GM18502 (cell line): ENCODE results near the gene MPL.

ENCODE experiments used
- ATAC-seq: cut with Tn5 transposase; IDR thresholded peaks from one replicate; pipeline ENCODE4 v1.9.1; 2021; ENCODE audit warnings: mild to moderate bottlenecking; ENCODE audit not compliant: unreplicated experiment, poor library complexity

The MPL gene

DNA sequence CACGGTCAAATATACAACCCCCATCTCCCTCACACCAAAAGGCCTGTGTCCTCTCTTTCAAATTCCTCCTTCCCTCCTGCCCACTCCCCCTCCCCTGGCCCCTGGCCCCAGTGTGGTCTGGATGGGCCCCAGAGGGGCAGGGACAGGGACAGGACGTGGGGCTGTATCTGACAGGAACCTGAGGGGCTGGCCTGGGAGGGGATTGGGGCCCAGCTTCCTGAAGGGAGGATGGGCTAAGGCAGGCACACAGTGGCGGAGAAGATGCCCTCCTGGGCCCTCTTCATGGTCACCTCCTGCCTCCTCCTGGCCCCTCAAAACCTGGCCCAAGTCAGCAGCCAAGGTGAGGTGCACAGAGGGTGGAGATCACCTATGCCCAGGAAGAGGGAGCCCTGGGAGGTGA lies at the start of gene MPL:
Gene MPL (plus strand): TSS at position 231 of the 400 bp plus-strand sequence. CDS start 31 bp downstream, at position 262.
- no peak for ATAC-seq

DNA sequence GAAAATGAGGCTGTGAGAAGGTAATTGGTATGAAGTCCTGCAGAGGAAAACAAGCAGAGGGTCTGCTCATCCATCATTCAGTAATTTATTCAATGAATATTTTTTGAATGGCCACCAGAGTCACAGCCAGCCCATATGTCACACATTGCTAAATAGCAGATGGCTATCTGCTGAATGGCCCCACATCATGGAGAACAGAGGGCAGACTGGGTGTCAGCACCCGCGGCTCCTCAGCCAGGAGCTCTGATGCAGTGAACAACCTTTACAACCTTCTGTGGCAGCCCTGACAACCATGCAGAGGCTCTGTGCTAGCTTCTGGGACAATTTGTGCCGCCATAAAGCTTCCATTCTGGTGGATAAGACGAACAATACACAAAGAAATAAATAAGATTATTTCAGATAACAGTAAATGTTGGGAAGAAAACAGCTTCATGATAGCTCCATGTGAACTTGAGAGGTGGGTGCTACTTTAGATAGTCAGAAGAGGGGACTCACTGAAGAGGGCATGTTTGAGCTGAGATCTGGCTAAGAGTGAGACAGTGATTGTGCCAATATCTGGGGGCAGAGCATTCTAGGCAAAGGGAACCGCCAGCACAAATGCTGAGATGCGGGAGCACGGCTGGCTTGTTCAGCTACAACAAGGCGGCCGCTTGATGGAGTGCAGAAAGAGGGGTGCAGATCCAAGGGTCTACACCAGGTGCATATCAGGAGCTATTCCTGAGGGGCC lies 49.4 kb upstream of the MPL start:
- ATAC-seq, result no peak

DNA sequence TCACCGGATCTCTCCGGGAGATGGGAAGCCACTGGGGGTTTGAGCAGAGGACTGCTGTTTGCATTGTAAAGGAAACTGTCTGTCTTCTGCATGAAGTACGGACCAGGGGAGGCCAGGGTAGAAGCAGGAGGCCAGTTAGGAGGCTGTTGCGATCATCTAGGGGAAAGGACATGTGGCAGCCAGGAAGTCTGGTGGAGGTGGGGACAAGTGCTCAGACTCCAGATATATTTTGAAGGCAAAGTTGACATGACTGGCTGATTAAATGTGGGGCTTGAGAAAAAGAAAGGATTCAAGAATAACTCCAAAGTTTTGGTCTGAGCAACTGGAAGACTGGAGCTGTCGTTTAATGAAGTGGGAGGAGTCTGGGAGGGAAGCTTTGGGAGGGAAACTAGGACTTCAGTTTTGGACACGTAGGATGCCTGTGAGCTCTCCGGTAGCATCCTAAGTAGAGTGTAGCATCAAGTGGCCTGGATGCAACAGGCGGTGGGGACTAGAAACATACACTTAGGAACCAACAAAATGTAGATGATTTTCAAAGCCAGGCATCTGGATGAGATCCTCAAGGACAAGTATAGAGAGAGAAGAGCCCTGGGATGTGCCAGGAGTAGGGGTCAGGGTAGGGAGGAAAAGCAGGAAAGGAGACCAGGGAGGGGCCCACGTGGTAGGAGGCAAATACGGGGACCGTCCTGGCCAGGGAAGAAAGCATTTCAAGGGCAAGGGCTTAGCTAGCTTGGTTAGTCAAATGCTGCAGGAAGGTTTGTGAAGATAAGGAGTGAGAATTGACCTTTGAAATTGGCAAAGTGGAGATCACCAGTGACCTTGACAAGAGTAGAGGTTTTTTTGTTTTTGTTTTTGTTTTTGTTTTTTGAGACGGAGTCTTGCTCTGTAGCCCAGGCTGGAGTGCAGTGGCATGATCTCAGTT lies 48.6 kb upstream of the MPL start:
- no peak for ATAC-seq

DNA sequence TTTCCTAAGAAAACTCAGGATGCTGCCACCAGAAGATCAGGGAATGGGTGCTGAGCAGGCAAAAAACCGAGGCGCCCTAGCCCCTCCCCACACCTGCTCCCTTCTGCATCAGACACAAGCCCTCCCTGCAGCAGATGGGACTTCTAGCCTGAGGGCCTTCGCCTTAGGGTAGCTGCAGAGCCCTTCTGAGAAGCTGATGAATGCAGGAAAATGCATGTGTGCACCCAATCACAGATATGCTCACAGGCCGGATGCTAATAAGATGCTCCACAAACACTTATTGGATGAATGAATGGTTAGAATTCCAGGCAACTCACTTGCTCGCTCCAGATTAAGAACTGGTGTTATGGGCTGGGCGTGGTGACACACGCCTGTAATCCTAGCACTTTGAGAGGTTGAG lies 45.4 kb upstream of the MPL start:
- ATAC-seq, result no peak

DNA sequence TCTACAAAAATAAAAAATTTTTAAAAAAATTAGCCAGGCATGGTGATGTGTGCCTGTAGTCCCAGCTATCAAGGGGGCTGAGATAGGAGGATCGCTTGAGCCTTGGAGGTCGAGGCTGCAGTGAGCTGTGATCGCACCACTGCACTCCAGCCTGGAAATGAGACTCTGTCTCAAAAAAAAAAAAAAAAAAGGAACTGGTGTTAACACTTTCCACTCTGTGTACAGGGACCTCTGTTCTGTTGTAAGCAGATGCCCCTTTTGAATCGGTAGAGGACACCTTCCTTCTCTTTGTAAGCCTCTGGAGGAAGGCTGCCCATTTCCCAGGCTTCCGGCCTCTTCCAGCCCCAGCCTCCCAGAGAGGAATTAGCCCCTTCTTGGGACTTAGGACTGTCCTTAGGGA lies 44.9 kb upstream of the MPL start:
- no peak for ATAC-seq

DNA sequence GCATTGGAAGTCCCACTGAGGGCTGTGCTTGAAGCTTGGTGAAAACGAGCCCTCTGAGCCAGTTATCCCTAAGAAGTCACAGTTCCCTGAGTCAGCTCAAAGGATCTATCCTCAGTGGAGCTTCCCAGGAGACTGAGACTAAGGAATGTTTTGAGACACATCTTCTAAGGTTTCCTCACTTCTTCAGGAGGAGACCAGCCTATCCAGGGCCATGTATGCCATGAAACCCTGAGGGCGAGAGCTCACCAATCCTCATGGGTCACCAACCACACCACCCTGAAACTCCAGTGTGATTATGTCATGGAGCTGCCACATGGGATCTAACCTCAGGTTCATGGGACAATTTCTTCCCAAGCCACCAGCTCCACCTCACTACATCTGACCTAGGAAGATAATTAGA lies 44.4 kb upstream of the MPL start:
- ATAC-seq, result no peak

DNA sequence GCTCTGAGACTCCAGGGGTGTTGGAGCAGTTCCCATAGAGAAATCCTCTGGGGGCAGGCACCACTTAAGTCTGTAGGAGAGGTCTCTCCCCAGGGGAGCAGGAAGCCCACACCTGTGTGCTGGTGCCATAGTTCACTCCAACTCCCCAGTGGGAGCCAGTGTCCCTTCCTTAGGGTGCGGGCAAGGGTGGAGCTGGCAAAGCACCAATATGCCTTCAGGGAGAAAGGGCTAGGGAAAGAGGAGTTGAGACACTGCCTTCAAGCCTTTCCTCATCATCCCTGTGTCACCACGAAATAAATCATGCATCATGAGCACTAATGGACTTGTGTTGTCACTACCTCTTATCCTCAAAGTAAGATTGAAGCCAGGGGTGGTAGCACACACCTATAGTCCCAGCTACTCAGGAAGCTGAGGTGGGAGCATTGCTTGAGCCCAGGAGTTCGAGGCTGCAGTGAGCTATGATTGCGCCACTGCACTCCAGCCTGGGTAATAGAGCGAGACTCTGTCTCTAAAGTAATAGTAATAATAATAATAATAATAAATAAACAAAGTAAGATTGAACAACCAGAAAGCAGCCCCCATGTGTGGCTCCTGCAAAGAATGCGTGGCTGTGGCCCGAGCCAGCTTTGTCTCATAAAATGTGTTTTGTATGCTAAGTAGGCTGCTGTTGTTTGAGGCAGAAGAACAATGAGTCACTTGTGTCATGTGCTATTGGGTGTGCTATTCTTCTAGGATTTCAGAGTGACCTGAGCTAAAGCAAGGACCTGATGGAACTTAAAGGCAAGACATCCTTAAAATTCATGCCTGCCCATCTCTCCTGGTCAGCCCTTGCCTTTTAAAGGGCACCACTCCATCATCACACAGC lies 43.5 kb upstream of the MPL start:
- no peak for ATAC-seq

DNA sequence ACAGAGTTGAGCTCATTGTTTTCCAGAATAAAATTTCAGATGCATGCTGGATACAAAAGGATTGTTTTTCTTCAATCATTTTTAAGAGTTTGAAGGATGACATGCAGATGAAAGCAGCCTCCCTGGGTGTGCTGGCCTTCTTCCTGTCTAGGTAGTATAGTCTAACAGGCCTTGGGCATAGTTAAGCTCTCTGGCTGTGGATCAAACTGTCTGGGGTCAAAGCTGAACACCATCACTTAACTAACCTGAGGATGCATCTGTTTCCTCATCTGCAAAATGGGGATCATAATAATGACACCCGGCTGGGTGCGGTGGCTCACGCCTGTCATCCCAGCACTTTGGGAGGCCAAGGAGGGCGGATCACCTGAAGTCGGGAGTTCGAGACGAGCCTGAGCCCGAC lies 42.9 kb upstream of the MPL start:
- ATAC-seq, result no peak

DNA sequence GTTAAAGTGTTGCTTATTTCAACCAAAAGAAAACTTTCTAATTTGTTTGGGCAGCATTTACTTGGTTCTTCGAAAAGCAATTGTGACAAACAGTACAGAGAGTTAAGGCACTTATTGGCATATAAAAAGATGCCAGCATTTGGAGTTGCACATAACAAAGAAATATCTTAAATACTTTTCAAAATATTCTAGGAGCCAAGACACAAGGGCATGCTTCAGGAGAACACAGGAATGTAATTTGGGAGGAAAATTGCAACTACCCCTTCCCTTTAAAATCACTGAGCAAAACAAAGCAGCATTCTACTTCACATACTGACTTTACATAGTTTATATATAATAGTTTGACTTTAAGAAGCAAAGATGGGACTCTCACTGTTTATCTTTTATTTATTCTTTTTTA lies 41.4 kb upstream of the MPL start:
- no peak for ATAC-seq

DNA sequence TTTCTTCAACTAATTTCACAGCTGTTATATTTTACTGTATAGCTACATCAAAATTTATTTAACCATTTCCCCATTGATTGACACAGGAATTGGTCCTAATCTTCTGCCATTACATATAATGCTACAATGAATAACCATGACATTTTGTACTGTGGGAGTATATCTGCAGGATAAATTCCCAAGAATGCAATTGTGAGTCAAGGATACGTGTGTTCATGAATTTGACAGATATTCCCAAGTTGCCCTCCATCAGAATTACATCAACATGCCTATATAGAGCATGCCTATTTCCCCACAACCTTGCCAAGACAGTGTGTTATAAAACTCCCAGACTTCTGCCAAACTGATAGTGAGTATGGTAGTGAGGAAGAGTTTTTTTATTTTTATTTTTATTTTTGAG lies 39.6 kb upstream of the MPL start:
- ATAC-seq, result no peak

DNA sequence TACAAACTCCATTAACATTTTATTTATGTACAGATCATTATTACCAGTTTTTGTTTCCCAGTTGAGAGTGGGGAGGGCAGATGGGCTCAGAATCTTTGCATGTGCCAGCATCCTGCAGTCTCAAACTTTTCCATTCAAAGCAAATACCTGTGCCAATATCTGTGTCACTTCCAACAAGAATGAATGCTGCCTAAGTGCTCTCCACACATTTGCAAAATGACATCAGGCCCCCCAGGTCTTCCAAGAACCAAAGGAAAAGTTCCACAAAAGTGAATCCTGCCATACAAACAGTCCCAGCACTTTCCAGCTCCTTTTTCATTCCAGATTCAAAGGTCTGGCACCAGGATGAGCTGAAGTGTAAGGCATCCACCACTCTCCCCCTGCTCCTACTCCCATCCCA lies 38.5 kb upstream of the MPL start:
- ATAC-seq, result no peak

DNA sequence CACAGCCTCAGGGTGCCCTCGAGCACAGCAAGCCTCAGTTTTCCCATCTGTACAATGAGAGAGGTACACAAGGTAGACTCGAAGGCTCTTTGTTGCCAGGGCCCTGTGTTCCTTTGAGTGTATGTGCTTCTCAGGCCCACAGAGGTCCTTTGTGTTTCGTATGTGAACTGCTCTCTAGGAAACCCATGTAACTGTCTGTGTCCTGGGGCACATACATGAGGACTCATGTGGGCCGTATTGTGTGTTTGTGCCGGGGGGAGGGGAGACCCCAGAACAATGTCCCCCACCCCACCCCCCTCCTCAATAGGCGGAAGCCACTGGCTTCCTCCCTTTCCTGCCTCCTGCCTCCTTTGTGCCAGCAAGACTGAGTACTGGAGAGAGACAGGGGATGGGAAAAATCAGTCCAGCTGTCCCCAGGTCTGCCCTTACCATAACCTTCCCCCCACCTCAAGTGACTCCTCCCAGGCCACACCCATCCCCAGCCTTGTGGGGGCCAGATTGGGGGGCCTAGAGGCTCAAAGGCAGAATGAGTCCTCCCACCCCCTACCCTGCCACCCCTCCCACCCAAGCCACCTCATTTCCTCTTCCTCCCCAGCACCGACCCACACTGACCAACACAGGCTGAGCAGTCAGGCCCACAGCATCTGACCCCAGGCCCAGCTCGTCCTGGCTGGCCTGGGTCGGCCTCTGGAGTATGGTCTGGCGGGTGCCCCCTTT lies 37.1 kb upstream of the MPL start, which contains the start of gene TIE1:
Gene TIE1 (plus strand): TSS at position 605 of the 717 bp plus-strand sequence. CDS start 90 bp downstream, at position 695.
- no peak for ATAC-seq

DNA sequence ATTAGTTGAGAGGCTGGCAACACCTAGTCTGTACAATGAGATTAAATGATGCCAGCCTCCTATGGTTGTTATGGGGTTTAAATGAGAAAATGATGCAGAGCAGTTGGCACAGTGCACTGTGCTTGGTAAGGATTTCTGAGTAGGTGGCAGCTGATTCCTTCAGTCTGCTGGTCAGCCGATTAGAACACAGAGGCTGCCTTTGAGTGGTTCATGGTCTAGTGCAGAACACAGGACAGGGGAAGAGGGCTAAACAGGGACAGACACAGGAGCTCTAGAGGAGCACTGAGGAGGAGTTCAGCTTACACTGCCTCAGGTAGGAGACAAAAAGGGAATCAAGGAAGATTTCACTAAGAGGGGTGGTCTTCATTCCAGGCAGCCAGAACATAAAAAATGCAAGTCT lies 35.4 kb upstream of the MPL start:
- ATAC-seq, result no peak

DNA sequence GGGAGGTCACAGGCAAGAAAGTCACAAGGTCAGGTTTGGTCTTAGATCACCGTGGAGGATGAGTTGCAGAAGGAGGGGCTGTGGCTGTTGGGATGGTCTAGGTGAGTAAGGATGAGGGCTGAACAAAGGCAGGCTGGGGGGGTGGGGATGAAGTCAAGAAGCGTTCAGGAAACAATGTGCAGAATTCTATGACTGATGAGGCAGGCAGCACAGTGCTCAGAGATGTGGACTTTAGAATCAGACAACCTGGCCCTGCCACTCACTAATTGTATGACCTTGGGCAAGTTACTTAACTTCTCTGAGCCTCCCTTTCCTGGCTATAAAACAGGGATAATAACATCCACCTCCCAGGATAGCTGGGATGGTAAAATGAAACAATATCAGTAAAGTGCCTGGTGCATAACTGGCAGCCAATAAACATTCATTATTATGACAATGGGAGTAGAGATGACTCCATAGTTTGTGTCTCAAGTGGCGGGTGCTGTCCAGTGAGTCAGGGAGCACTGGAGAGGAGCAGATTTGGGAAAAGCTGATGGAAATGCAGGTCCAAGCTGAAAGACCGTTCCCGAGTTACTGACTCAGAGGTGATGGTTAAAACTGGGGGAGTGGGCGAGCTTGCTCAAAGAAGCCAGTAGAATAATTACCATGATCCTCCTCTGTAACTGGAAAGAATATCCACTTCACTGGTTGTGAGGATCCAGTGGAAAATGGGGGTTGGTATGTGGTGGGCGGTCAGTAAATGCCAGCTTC lies 34.7 kb upstream of the MPL start:
- ATAC-seq, result no peak

DNA sequence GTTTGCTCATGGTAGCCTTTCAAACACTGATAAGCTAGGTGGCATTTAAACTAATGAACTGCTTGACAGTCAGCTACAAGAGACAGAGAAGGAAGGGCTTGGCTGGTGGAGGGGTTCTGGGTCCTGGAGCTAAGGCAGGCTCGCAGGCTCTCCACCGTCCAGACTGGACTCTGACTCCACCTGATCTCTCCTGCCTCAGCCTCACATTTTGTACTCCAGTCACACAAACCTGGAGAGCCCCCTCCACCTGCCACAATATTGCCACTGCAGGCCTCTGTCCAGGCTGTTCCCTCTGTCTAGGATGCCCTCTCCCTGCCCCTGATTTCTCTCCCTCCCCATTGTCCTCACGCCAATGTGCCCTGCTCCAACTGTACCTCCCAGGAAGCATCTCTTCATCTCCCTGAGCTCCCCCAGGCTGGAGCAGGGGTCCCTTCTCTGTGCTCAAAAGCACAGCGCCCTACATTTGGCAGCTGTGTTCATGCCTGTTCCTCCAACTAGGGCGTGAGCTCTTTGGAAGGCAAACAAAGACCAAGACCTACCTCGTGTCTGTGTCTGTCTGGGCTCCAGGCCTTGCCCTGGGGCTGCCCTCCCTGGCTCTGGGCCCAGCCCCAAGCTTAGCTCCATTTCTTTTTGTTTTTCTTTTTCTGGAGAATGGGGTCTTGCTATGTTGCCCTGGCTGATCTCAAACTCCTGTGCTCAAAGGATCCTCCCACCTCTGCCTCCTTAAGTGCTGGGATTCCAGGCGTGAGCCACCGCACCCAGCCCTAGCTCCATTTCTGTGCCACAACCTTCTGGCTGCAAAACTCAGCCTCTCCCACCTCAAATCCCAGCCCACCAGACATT lies 33.9 kb upstream of the MPL start:
- ATAC-seq, result no peak

DNA sequence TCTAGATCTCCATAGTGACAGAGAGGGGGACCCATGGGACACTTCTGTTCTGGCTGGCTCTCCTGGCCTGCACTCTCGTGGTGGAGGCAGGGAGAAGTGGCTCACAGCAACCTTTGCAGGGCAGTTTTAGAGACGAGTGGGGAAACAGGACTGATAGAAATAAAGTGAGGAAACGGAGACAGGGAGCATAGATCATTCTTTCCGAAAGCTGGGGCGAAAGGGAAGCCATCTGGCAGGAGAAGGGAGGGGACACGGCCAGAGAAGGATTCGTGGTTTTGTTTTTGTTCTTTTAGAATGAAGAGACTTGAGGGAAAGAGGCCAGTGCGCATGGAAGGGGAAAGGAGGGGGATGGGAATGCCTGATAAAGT lies 33.3 kb upstream of the MPL start:
- no peak for ATAC-seq

DNA sequence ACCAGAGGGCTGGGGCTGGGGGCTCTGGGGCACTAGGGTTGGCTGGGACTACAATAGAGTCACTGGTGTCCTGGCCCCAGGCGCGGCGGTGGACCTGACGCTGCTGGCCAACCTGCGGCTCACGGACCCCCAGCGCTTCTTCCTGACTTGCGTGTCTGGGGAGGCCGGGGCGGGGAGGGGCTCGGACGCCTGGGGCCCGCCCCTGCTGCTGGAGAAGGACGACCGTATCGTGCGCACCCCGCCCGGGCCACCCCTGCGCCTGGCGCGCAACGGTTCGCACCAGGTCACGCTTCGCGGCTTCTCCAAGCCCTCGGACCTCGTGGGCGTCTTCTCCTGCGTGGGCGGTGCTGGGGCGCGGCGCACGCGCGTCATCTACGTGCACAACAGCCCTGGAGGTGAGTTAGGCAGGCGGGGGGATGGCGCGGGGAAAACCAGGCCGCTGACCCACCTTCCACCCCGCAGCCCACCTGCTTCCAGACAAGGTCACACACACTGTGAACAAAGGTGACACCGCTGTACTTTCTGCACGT lies 32.8 kb upstream of the MPL start:
- no peak for ATAC-seq

DNA sequence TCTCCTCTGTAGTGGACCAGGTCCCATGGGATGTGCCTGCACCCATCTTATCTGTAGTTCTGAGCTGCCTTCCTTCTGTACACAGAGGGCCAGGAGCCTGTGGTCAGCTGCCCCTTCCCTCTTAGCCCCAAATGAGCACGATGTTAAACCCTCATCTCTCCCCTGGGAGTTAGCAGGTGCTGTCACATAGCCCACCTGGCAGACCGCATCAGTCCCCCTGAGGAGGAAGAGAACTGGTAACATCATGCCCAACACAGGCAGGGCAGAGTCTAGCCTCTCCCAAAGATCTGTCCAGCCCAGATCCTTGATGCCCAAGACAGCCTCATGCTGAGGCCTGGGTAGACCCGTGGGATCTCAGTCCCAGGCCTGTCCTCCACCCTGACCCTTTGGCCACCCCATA lies 32.2 kb upstream of the MPL start:
- no peak for ATAC-seq
